ENCODE results near the gene CEP170B. TPM values are rescaled to one million over a fixed set of nuclear protein-coding genes. Genes with fewer than 3 reads are reported as not detected.

The CEP170B gene
- total RNA-seq, 2 experiments from 2014 or later = 3.9 to 4.0 TPM

DNA sequence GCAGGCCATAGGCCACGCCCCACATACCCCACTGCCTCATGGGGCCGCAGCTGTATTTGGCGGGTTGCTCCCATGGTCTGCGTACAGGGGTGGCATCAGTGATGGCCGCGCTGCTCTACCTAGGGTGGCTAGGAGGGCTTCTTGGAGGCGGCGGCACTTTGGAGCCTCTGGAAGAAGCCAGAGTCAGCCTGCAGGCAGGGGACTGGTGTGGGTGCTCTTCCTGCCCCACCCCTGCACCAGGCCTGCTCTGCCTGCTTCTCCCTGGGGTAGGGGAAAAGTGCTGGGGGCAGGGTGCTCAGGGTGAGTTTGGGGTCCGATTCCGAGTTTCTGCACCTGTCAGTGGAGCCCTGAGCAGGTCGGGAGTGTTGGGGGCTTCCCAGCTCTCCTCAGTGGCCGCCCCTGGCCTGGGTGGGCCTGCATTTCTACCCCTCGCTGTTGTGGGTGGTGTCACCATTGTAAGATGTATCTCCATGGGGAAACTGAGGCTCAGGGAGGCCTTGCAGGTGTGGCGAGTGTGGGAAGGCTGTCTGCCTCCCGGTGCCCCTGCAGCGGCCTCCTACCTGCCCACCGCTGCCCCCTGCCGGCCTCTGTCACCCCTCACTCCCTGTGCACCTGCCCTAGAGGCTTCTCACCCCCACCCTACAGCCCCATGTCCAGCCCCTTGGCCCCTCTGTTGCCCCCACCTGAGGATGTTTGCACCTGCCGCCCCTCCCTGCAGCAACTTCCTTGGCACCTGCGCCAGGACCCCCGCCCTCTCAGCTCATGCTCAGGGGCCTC lies 5.5 kb downstream of the CEP170B start:
- no peaks in the 10 kb centered on the region for H3K4me1 Mint-ChIP-seq
- no peaks in the 10 kb centered on the region for H3K36me3 Mint-ChIP-seq (ENCODE audit: low read depth)
- DNase-seq (peak; percentile 74), ATAC-seq (peak; percentile 63)
- no peak overlapping the region for H3K4me3 Mint-ChIP-seq
- no peaks in the 10 kb centered on the region for H3K27me3 Mint-ChIP-seq
- CTCF ChIA-PET = interaction anchor here (1.6 kb wide), 1 partner anchor 102 kb away, joined by 8 read pairs; no protein-coding TSS in a partner anchor
- H3K9me3 Mint-ChIP-seq (ENCODE audit: low read depth) = no peaks in the 10 kb centered on the region
- intact Hi-C loops (cut with DNase I, micrococcal nuclease) = loop anchor here in 1 of 2 experiments (1.0 kb wide), 1 partner anchor 102 kb away; no protein-coding TSS in a partner anchor
- POLR2A ChIA-PET = no interaction called here
- H3K27ac Mint-ChIP-seq = no peak overlapping the region

DNA sequence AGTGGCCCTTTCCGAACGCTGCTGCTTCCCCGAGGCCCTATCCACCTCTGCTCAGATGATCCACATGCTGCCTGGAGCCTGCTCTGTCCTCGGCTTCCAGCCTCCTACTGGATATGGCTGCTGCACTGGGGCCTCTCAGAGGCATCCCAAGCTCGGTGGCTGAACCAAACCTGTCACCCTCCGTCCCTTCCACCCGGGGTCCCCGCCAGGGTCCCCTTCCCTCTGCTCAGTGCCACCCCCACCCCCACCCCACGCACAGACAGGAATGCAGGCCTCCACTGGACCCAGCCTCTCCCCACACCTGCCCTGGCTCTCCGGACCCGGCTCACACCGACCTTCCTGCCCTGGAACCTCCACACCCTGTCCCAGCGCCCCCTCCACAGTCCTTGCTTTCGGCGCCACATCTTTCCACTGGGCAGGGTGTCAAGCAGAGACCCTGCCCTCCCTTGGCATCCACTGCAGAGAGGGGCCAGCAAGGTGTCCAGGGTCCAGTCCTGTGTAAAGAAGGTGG lies 6.1 kb downstream of the CEP170B start:
- POLR2A ChIA-PET = no interaction called here
- no peaks in the 10 kb centered on the region for H3K9me3 Mint-ChIP-seq (ENCODE audit: low read depth)
- peak; percentile 10 for ATAC-seq

DNA sequence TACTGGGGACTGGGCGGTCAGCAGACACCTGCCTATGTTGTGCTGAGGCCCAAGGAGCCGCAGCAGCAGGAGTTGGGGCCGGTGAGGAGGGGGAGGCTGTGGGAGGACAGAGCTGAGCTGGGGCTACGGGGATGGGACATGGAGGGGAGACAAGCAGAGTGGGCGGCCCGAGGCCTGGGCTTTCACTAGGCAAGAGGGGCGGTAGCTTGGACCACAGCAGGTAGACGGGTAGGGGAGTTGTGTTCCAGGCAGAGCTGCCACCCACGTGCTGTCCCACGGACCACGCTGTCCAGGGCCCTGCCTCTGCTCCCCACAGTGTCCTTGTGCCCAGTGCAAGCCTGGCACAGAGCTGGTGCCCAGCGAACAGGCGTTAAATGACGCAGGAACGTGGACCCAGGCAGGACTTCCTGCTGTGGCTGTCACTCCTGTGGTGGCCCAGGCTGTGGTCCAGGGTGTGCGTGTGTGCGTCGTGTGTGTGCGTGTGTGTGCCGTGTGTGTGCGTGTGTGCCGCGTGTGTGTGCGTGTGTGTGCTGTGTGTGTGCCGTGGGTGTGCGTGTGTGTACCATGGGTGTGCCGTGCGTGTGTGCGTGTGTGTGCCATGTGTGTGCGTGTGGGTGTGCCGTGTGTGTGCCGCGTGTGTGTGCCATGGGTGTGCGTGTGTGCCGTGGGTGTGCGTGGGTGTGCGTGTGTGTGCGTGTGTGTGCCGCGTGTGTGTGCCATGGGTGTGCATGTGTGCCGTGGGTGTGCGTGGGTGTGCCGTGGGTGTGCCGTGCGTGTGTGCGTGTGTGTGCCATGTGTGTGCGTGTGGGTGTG lies 6.8 kb downstream of the CEP170B start:
- intact Hi-C loops (cut with DNase I, micrococcal nuclease) = no loop called here
- peak; percentile 6 for DNase-seq
- no peak for ATAC-seq

More for the DNA sequence above, 6.1 kb downstream of the CEP170B start:
- no peaks in the 10 kb centered on the region for H3K36me3 Mint-ChIP-seq (ENCODE audit: low read depth)
- DNase-seq = no peak
- H3K4me3 Mint-ChIP-seq = no peak overlapping the region
- intact Hi-C loops (cut with DNase I, micrococcal nuclease) = no loop called here
- H3K27me3 Mint-ChIP-seq = no peaks in the 10 kb centered on the region
- H3K4me1 Mint-ChIP-seq = no peaks in the 10 kb centered on the region
- CTCF ChIA-PET = interaction anchor here (1.6 kb wide), 1 partner anchor 102 kb away, joined by 8 read pairs; no protein-coding TSS in a partner anchor
- no peak overlapping the region for H3K27ac Mint-ChIP-seq

DNA sequence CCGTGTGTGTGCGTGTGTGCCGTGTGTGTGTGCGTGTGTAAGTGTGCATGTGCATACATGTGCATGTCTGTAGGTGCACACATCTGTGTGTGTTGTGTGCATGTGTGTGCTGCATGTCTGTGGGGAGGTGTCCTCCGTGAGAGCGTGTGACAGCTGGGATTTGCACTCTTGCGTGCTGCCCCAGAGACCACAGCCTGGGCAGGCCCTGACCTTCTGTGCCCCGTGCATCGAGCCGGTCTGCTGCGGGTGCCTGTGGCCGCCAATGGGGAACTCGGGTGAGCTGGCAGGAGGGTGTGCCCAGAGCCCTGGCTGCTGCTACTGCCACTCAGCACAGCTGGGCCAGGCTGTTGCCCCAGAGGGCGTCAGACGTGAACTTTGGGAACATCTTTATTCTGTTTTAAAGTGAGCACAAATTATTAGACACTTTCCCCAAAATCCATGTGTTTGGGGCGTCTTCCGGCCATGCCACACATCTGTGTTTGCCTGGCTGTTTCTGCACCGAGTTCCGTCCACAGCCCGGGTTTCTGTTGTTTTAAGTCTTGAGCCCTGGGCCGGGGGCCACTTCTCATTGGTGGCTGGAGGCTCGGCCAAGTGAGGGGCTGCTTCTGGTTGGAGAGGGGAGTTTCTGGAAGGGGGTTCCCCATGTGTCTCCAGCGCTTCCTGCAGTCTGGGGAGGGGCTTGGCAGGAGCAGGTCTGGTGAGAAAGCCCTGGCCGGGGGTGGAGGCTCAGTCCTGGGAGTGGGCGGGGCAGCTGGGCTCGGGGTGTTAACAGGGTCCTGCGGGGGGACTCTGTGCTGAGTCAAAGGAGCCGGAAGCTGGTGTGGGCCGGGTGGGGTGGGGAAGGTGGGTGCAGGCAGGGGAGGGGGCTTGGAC lies 7.6 kb downstream of the CEP170B start:
- intact Hi-C loops (cut with DNase I, micrococcal nuclease) = no loop called here
- no peak for DNase-seq
- Mint-ChIP-seq H3K4me1 (no peaks in the 10 kb centered on the region), H3K27ac (no peak overlapping the region), H3K27me3 (no peaks in the 10 kb centered on the region), H3K4me3 (no peak overlapping the region), H3K9me3 (ENCODE audit: low read depth) (no peaks in the 10 kb centered on the region), H3K36me3 (ENCODE audit: low read depth) (no peaks in the 10 kb centered on the region)
- ATAC-seq = no peak
- POLR2A ChIA-PET = no interaction called here
- CTCF ChIA-PET = no interaction called here

More for the DNA sequence above, 6.8 kb downstream of the CEP170B start:
- Mint-ChIP-seq H3K27me3 (no peaks in the 10 kb centered on the region), H3K4me1 (no peaks in the 10 kb centered on the region), H3K27ac (no peak overlapping the region), H3K4me3 (no peak overlapping the region), H3K36me3 (ENCODE audit: low read depth) (no peaks in the 10 kb centered on the region), H3K9me3 (ENCODE audit: low read depth) (no peaks in the 10 kb centered on the region)
- POLR2A ChIA-PET = no interaction called here
- CTCF ChIA-PET = interaction anchor here (0.6 to 1.6 kb wide), 2 partner anchors 103 to 108 kb away, joined by 4 to 8 read pairs; no protein-coding TSS in a partner anchor

DNA sequence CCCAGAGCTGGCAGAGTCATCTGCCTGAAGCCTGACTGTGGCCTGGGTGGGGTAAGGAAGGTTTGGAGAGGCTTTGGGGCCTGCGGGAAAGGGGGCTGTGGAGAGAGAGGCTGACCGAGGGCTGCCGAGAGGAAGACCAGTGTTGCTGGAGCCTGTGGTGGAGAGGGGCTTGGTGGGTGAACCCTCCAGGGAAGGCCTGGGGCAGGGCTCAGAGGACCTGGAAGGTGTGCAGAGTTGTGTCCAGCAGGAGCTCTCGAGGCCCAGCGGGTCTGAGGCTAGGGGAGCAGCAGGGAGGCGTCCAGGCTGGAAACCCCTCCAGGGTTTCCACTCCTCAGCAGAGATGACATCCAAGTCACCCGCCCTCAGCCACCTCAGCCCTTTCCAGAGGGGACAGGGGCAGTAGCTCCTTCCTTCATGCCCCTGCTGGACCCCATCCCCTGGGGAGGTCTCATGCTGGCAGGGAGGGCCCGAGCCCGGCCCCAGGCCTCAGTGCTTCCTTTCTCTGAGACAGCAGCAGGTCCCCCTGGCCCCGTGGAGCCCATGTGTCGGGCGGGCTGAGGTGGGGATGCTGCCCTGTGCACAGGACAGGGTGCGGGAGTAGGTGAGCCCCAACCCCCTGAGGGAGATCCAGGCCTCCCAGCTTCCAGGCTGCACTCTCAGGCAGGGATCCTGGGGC lies 8.4 kb downstream of the CEP170B start:
- H3K27ac Mint-ChIP-seq = no peak overlapping the region
- ATAC-seq (no peak), DNase-seq (no peak)
- POLR2A ChIA-PET = no interaction called here
- CTCF ChIA-PET = interaction anchor here (1.1 kb wide), 1 partner anchor 43 kb away, joined by 3 read pairs; no protein-coding TSS in a partner anchor
- H3K27me3 Mint-ChIP-seq = no peaks in the 10 kb centered on the region
- H3K9me3 Mint-ChIP-seq (ENCODE audit: low read depth) = no peaks in the 10 kb centered on the region
- intact Hi-C loops (cut with DNase I, micrococcal nuclease) = no loop called here
- H3K36me3 Mint-ChIP-seq (ENCODE audit: low read depth) = no peaks in the 10 kb centered on the region
- H3K4me1 Mint-ChIP-seq = no peaks in the 10 kb centered on the region
- no peak overlapping the region for H3K4me3 Mint-ChIP-seq

DNA sequence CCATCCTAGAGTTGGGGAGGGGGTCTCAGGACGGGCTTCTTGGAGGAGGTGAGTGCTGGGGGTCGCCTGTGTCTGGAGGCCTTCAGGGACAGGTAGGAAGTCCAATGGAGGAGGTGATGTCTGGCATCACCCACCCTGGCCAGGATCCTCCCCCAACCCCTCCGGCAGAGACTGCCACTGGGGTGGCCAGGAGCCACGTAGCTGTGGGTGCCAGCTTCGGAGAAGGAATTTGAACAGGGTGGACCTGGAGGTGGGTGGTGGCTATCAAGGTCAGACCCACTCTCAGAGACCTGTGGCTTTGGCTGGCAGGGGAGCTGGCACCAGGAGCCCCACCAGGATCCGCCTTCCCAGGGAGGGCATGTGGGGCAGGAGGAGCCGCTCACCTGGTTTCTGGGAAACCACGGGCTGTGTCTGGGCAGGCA lies 9.1 kb downstream of the CEP170B start:
- intact Hi-C loops (cut with DNase I, micrococcal nuclease) = no loop called here

DNA sequence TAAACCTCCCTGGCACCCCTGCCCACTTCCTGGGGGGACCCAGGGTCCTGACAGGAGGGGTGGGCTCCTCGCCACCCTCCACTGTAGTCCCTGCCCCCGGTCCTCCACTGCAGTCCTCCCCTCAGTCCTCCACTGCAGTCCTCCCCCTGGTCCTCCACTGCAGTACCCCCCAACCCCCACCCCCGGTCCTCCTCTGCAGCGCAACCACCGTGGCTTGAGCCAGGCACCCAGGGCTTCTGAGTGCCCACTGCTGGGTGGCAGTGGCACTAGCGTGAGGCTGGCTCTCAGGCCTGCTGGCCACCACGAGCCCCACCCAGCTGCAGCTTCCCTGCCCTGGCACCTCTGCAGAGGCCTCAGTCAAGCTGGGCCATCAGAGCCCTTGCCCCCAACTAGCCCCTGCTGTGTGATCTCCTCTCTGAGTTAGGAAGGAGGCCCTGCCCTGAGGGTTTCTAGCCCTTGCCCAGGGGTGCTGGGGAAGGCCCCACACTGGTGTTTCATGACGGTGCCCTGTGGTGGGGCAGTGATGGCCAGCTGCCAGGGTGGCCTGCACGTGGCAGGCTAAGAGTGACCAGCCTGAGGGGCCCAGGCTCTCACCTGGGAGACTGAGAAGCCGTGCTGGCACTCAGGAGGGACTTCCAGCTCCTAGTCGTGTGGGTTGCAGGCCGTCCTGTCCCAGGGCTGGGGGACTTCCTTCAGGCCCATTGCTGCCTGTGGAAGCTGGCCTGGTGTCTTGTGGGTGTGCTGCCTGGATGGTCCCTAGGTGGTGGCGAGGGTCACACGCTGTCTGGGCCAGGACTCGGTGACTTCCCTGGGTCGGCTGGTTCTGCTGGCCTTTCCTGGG lies 9.7 kb downstream of the CEP170B start:
- ATAC-seq (no peak), DNase-seq (no peak)
- ChIA-PET CTCF (interaction anchor here (0.7 to 1.1 kb wide), 2 partner anchors 42 to 647 kb away, joined by 3 read pairs; no protein-coding TSS in a partner anchor), POLR2A (interaction anchor here (0.5 kb wide), 1 partner anchor 190 kb away, joined by 3 read pairs; the partner anchor contains the start of gene GPR132)
- intact Hi-C loops (cut with DNase I, micrococcal nuclease) = no loop called here
- Mint-ChIP-seq H3K27ac (no peak overlapping the region), H3K27me3 (no peaks in the 10 kb centered on the region), H3K4me3 (no peak overlapping the region), H3K36me3 (ENCODE audit: low read depth) (no peaks in the 10 kb centered on the region), H3K4me1 (no peaks in the 10 kb centered on the region), H3K9me3 (ENCODE audit: low read depth) (no peaks in the 10 kb centered on the region)

More for the DNA sequence above, 9.1 kb downstream of the CEP170B start:
- no peaks in the 10 kb centered on the region for H3K27me3 Mint-ChIP-seq
- no peaks in the 10 kb centered on the region for H3K36me3 Mint-ChIP-seq (ENCODE audit: low read depth)
- ChIA-PET CTCF (interaction anchor here (0.7 to 1.1 kb wide), 2 partner anchors 43 to 646 kb away, joined by 3 read pairs; no protein-coding TSS in a partner anchor), POLR2A (no interaction called here)
- no peak overlapping the region for H3K27ac Mint-ChIP-seq
- no peaks in the 10 kb centered on the region for H3K9me3 Mint-ChIP-seq (ENCODE audit: low read depth)
- no peaks in the 10 kb centered on the region for H3K4me1 Mint-ChIP-seq
- DNase-seq = no peak
- no peak for ATAC-seq
- H3K4me3 Mint-ChIP-seq = no peak overlapping the region

DNA sequence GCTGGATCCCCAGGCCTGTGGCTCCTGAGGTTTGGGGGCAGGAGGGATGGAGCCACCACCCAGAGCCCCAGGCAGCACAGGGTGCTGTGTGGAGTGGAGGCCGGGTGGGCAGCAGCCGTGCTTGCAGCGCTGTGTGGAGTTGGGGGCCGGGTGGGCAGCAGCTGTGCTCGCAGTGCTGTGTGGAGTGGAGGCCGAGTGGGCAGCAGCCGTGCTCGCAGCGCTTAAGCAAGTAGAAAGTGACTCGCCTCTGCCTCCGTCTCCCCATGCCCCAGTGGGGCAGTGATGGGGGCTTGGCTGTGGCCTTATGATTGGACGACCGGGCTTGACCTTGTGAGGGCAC lies 10.3 kb downstream of the CEP170B start:
- no peaks in the 10 kb centered on the region for H3K9me3 Mint-ChIP-seq (ENCODE audit: low read depth)
- CTCF ChIA-PET = no interaction called here
- intact Hi-C loops (cut with DNase I, micrococcal nuclease) = no loop called here
- POLR2A ChIA-PET = interaction anchor here (0.5 kb wide), 1 partner anchor 190 kb away, joined by 3 read pairs; the partner anchor contains the start of gene GPR132
- H3K27ac Mint-ChIP-seq = no peak overlapping the region
- no peaks in the 10 kb centered on the region for H3K4me1 Mint-ChIP-seq
- H3K27me3 Mint-ChIP-seq = no peaks in the 10 kb centered on the region
- no peak for DNase-seq
- H3K4me3 Mint-ChIP-seq = no peak overlapping the region
- no peaks in the 10 kb centered on the region for H3K36me3 Mint-ChIP-seq (ENCODE audit: low read depth)
- ATAC-seq = no peak

DNA sequence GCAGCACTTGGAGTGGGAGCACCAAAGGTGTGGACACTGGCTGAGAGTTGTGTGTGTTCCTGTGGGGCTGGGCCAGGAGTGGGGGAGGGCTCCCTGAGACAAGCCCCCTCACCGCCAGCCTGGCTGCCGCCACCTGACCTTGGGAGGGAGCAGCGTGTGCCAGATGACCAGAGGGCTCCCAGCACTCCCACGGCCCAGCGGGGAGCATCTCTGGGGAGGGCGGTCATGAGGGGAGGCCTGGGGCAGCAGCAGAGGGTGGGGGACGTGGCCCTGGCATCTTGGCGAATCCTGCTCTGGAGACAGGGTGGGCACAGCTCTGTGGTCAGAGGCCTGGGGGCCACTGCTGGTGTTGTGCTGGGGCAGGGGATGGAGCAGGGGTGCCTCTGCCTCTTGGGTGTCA lies 10.7 kb downstream of the CEP170B start:
- DNase-seq (no peak), ATAC-seq (no peak)
- no peak overlapping the region for H3K4me3 Mint-ChIP-seq
- no peaks in the 10 kb centered on the region for H3K4me1 Mint-ChIP-seq
- H3K9me3 Mint-ChIP-seq (ENCODE audit: low read depth) = no peaks in the 10 kb centered on the region
- ChIA-PET POLR2A (no interaction called here), CTCF (interaction anchor here (1.0 kb wide), 1 partner anchor 49 kb away, joined by 5 read pairs; no protein-coding TSS in a partner anchor)
- H3K27me3 Mint-ChIP-seq = no peaks in the 10 kb centered on the region
- no peaks in the 10 kb centered on the region for H3K36me3 Mint-ChIP-seq (ENCODE audit: low read depth)
- intact Hi-C loops (cut with DNase I, micrococcal nuclease) = loop anchor here in 1 of 2 experiments (1.0 kb wide), 3 partner anchors 11 to 124 kb away; partner anchors contain the start of gene CEP170B
- no peak overlapping the region for H3K27ac Mint-ChIP-seq

DNA sequence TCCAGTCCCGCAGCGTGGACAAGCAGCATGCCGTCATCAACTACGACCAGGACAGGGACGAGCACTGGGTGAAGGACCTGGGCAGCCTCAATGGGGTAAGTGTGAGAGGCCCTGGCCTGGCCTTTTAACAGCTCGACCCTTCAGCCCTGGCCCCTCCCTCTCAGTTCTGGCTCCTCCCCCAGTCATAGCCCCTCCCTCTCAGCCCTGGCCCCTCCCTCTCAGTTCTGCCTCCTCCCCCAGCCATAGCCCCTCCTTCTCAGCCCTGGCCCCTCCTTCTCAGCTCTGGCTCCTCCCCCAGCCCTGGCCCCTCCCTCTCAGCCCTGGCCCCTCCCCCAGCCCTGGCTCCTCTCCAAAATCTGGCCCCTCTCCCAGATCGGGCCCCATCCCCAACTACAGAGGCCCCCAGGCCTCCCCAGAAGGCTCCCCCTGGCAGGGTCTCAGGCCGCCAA lies 11.2 kb downstream of the CEP170B start:
- H3K36me3 Mint-ChIP-seq (ENCODE audit: low read depth) = no peaks in the 10 kb centered on the region
- DNase-seq (peak; percentile 69), ATAC-seq (peak; percentile 99)
- no peaks in the 10 kb centered on the region for H3K4me1 Mint-ChIP-seq
- ChIA-PET POLR2A (no interaction called here), CTCF (interaction anchor here (1.0 kb wide), 1 partner anchor 49 kb away, joined by 5 read pairs; no protein-coding TSS in a partner anchor)
- no peaks in the 10 kb centered on the region for H3K27me3 Mint-ChIP-seq
- no peak overlapping the region for H3K4me3 Mint-ChIP-seq
- intact Hi-C loops (cut with DNase I, micrococcal nuclease) = loop anchor here in 1 of 2 experiments (1.0 kb wide), 3 partner anchors 11 to 124 kb away; partner anchors contain the start of gene CEP170B
- H3K27ac Mint-ChIP-seq = no peak overlapping the region
- H3K9me3 Mint-ChIP-seq (ENCODE audit: low read depth) = no peaks in the 10 kb centered on the region
